IMR-90 (cell line): ENCODE data around the gene SLC26A11. TPM values are rescaled to one million over a fixed set of nuclear protein-coding genes. Genes with fewer than 3 reads are reported as not detected.

Experiments
- ATAC-seq: fragments of 200-7000 bp; cut with Tn5 transposase; 2 replicates; pipeline ENCODE4 v1.9.1; 2020; ENCODE audit warnings: low read depth, mild to moderate bottlenecking, moderate library complexity
- BruUV-seq: library from RNA; stranded (reverse); fragments of 400-500 nt; replicated peaks from 2 replicates; lab custom pipeline; 2021; lab: Mats Ljungman, UMichigan
- CTCF ChIA-PET: fragments of 300-600 bp; formaldehyde crosslinking; extraction: SDS; loops from one replicate; lab custom pipeline; 2021; ENCODE audit warnings: antibody characterized with exemption; lab: Yijun Ruan, JAX
- POLR2A ChIA-PET: fragments of 300-600 bp; sonication (Branson Sonifier 250); formaldehyde crosslinking; loops from one replicate; lab custom pipeline; 2022; ENCODE audit warnings: antibody characterized with exemption; ENCODE audit not compliant: unreplicated experiment; lab: Charles Lee
- DNase-seq: peaks from one replicate; pipeline ENCODE4 v3.0.0; 2013
- H2AFZ ChIP-seq: replicated peaks from 2 replicates; pipeline ENCODE3; 2013; ENCODE audit warnings: low read length, mild to moderate bottlenecking; ENCODE audit not compliant: poor library complexity
- H2AK5ac ChIP-seq: 2 replicates; pipeline ENCODE4 v1.6.1; 2013; ENCODE audit warnings: low read depth, low read length, inconsistent platforms
- H2AK9ac ChIP-seq: replicated peaks from 2 replicates; pipeline ENCODE3; 2013; ENCODE audit warnings: mild to moderate bottlenecking, low read depth, low read length, moderate library complexity; ENCODE audit not compliant: poor library complexity
- H2BK120ac ChIP-seq: 2 replicates; pipeline ENCODE4 v1.6.1; 2013; ENCODE audit warnings: low read depth, low read length, inconsistent platforms
- H2BK15ac ChIP-seq: 3 replicates; pipeline ENCODE4 v1.6.1; 2013; ENCODE audit warnings: low read depth, low read length, inconsistent platforms
- H2BK20ac ChIP-seq: 2 replicates; pipeline ENCODE4 v1.6.1; 2013; ENCODE audit warnings: low read depth, mild to moderate bottlenecking, inconsistent platforms, low read length, moderate library complexity
- H2BK5ac ChIP-seq: 2 replicates; pipeline ENCODE4 v1.6.1; 2013; ENCODE audit warnings: mild to moderate bottlenecking, low read depth, low read length, inconsistent platforms; ENCODE audit not compliant: poor library complexity, severe bottlenecking
- H3K14ac ChIP-seq: replicated peaks from 2 replicates; pipeline ENCODE4 v1.6.1; 2013; ENCODE audit warnings: low read depth, low read length, inconsistent platforms
- H3K18ac ChIP-seq: 2 replicates; pipeline ENCODE4 v1.6.1; 2013; ENCODE audit warnings: low read depth, low read length, control low read depth
- H3K23ac ChIP-seq: 2 replicates; pipeline ENCODE4 v1.6.1; 2013; ENCODE audit warnings: low read depth, low read length, inconsistent platforms
- H3K27ac ChIP-seq: 2 replicates; pipeline ENCODE4 v1.5.1; 2013; ENCODE audit warnings: mild to moderate bottlenecking, control low read depth, low read length; ENCODE audit not compliant: insufficient read depth
- H3K27me3 ChIP-seq: 2 replicates; pipeline ENCODE4 v1.6.1; 2013; ENCODE audit warnings: low read length; ENCODE audit not compliant: control insufficient read depth, insufficient read depth
- H3K36me3 ChIP-seq: 2 replicates; pipeline ENCODE4 v1.6.1; 2013; ENCODE audit warnings: low read length, mixed read lengths; ENCODE audit not compliant: control insufficient read depth, insufficient read depth
- H3K4ac ChIP-seq: 2 replicates; pipeline ENCODE4 v1.6.1; 2013; ENCODE audit warnings: low read depth, low read length, inconsistent platforms
- H3K4me1 ChIP-seq: 2 replicates; pipeline ENCODE4 v1.6.1; 2013; ENCODE audit warnings: low read length, mixed read lengths; ENCODE audit not compliant: control insufficient read depth, insufficient read depth
- H3K4me2 ChIP-seq: 2 replicates; pipeline ENCODE4 v1.6.1; 2013; ENCODE audit warnings: low read depth, mild to moderate bottlenecking, control low read depth, low read length, moderate library complexity
- H3K4me3 ChIP-seq: 2 replicates; pipeline ENCODE4 v1.5.1; 2013; ENCODE audit warnings: low read depth, mild to moderate bottlenecking, control low read depth, low read length, moderate library complexity; ENCODE audit not compliant: insufficient read depth
- H3K56ac ChIP-seq: 2 replicates; pipeline ENCODE4 v1.6.1; 2013; ENCODE audit warnings: low read length, inconsistent platforms; ENCODE audit not compliant: insufficient read depth; ENCODE audit errors: extremely low read depth
- H3K79me1 ChIP-seq, 2 experiments: 2 replicates each; pipeline ENCODE4 v1.6.1; 2013; ENCODE audit warnings: low read length in 2 of 2, inconsistent platforms in 1 of 2, low read depth in 1 of 2
- H3K9ac ChIP-seq: 2 replicates; pipeline ENCODE4 v1.6.1; 2013; ENCODE audit warnings: low read depth, low read length, control low read depth
- H3K9me1 ChIP-seq: 2 replicates; pipeline ENCODE4 v1.6.1; 2013; ENCODE audit warnings: low read length, inconsistent platforms; ENCODE audit not compliant: insufficient read depth
- H3K9me3 ChIP-seq: 2 replicates; pipeline ENCODE4 v1.6.1; 2013; ENCODE audit warnings: low read length; ENCODE audit not compliant: control insufficient read depth, insufficient read depth
- H4K20me1 ChIP-seq: 2 replicates; pipeline ENCODE4 v1.6.1; 2013; ENCODE audit warnings: low read length, inconsistent platforms; ENCODE audit not compliant: insufficient read depth
- H4K5ac ChIP-seq: 2 replicates; pipeline ENCODE4 v1.6.1; 2013; ENCODE audit warnings: mild to moderate bottlenecking, low read depth, low read length, control low read depth
- H4K8ac ChIP-seq, 2 experiments: 2 replicates each; pipeline ENCODE4 v1.6.1; 2013; ENCODE audit warnings: low read depth in 2 of 2, low read length in 2 of 2, control low read depth in 1 of 2, inconsistent platforms in 1 of 2
- H4K91ac ChIP-seq: 2 replicates; pipeline ENCODE4 v1.6.1; 2013; ENCODE audit warnings: low read depth, low read length, inconsistent platforms; ENCODE audit not compliant: insufficient read depth
- BHLHE40 ChIP-seq: fragments of 150-350 bp; IDR thresholded peaks from 2 replicates; pipeline ENCODE4 v1.6.1; 2016; ENCODE audit warnings: mild to moderate bottlenecking, low read depth, low read length
- CEBPB ChIP-seq: IDR thresholded peaks from 2 replicates; pipeline ENCODE4 v1.6.1; 2012; ENCODE audit warnings: low read depth, low read length, improper control_type of control experiment
- CHD1 ChIP-seq: IDR thresholded peaks from 2 replicates; pipeline ENCODE4 v1.6.1; 2012; ENCODE audit warnings: low read depth, low read length, improper control_type of control experiment
- CTCF ChIP-seq: conservative IDR thresholded peaks from 2 replicates; pipeline ENCODE4 v1.5.1; 2012; ENCODE audit warnings: mild to moderate bottlenecking, low read depth, low read length, improper control_type of control experiment
- ELK1 ChIP-seq: fragments of 150-350 bp; IDR thresholded peaks from 2 replicates; pipeline ENCODE4 v1.6.1; 2016; ENCODE audit warnings: low read depth, mild to moderate bottlenecking, low read length, moderate library complexity, borderline replicate concordance
- FOS ChIP-seq: fragments of 150-350 bp; IDR thresholded peaks from 2 replicates; pipeline ENCODE4 v1.6.1; 2016; ENCODE audit warnings: low read depth, low read length
- MAFK ChIP-seq: IDR thresholded peaks from 2 replicates; pipeline ENCODE4 v1.6.1; 2012; ENCODE audit warnings: low read depth, low read length, improper control_type of control experiment
- MAZ ChIP-seq: IDR thresholded peaks from 2 replicates; pipeline ENCODE4 v1.6.1; 2012; ENCODE audit warnings: low read depth, mild to moderate bottlenecking, low read length, improper control_type of control experiment, moderate library complexity, borderline replicate concordance
- MXI1 ChIP-seq: IDR thresholded peaks from 2 replicates; pipeline ENCODE4 v1.6.1; 2012; ENCODE audit warnings: low read depth, mild to moderate bottlenecking, low read length, moderate library complexity, borderline replicate concordance
- NFE2L2 ChIP-seq: fragments of 150-350 bp; IDR thresholded peaks from 2 replicates; pipeline ENCODE4 v1.6.1; 2016; ENCODE audit warnings: low read depth, mild to moderate bottlenecking, low read length
- POLR2A ChIP-seq: IDR thresholded peaks from 2 replicates; pipeline ENCODE4 v1.6.1; 2012; ENCODE audit warnings: mild to moderate bottlenecking, low read depth, low read length
- RAD21 ChIP-seq: IDR thresholded peaks from 2 replicates; pipeline ENCODE4 v1.6.1; 2012; ENCODE audit warnings: low read length, improper control_type of control experiment
- RCOR1 ChIP-seq: IDR thresholded peaks from 2 replicates; pipeline ENCODE4 v1.6.1; 2012; ENCODE audit warnings: mild to moderate bottlenecking, low read length, improper control_type of control experiment; ENCODE audit not compliant: insufficient replicate concordance
- RFX5 ChIP-seq: IDR thresholded peaks from 2 replicates; pipeline ENCODE4 v1.8.0; 2012; ENCODE audit warnings: low read depth, mild to moderate bottlenecking, low read length, moderate library complexity
- SMC3 ChIP-seq: fragments of 150-350 bp; IDR thresholded peaks from 2 replicates; pipeline ENCODE4 v1.6.1; 2016; ENCODE audit warnings: low read depth, mild to moderate bottlenecking, antibody characterized with exemption, low read length, moderate library complexity
- USF2 ChIP-seq: fragments of 150-350 bp; IDR thresholded peaks from 2 replicates; pipeline ENCODE4 v1.6.1; 2017; ENCODE audit warnings: mild to moderate bottlenecking, antibody characterized with exemption, low read length, low read depth
- WGBS, 2 experiments: methylation state at CpG; one replicate each; pipeline versions ENCODE4 v1.1.5 to v1.1.7; 2013; ENCODE audit warnings: missing lambda C conversion rate in 2 of 2; ENCODE audit not compliant: insufficient read length in 1 of 2; ENCODE audit errors: extremely low coverage in 2 of 2; 5-methylcytosine and 5-hydroxymethylcytosine counted together
- dilution Hi-C: fragments of 300-500 bp; cut with HindIII; formaldehyde crosslinking; loops from one replicate; pipeline ENCODE4 v1.14.3; 2018; ENCODE audit warnings: low sequenced_read_pairs; ENCODE audit not compliant: unreplicated experiment
- in situ Hi-C: fragments of 300-500 bp; cut with MboI; formaldehyde crosslinking; loops from 3 replicates; pipeline ENCODE4 v1.14.3; 2019; ENCODE audit warnings: low sequenced_read_pairs, inconsistent platforms, mixed read lengths
- intact Hi-C: fragments of 100-400 bp; cut with micrococcal nuclease; formaldehyde crosslinking; loops from 2 replicates; pipeline ENCODE4 v1.10.0; 2022
- polyA plus RNA-seq, 3 experiments: library from polyadenylated mRNA; depleted of rRNA; stranded (reverse); fragments of >200 nt; gene quantifications; 2 replicates each; pipeline ENCODE4 v1.2.3, GENCODE V29; 2012; ENCODE audit warnings: low replicate concordance in 1 of 3
- total RNA-seq: library from RNA; depleted of rRNA; stranded (reverse); fragments of >200 nt; gene quantifications from 2 replicates; pipeline ENCODE4 v1.2.3, GENCODE V29; 2012

Gene SLC26A11
- total and polyA plus RNA-seq, 2 of the 4 experiments (the other 2 are of a cell fraction) = 3.2 to 15.6 TPM

- H3K36me3 ChIP-seq = peaks cover 35% of the 10 kb centered on the region
- H3K4me2 ChIP-seq = peak overlapping the region; percentile 83
- H3K4me1 ChIP-seq = peaks cover 6% of the 10 kb centered on the region; the same call in 1 of the 2 replicates
- in situ Hi-C loops = no loop called here
- H3K4ac ChIP-seq = peak overlapping the region; percentile 70
- no peaks in the 10 kb centered on the region for H3K27me3 ChIP-seq
- H3K4me3 ChIP-seq = peak overlapping the region; percentile 67
- H2BK20ac ChIP-seq = 0 out of 2 replicates have a peak overlapping the region, but pooled peaks have one; percentile 28
- CTCF ChIA-PET = interaction anchor here (0.6 kb wide), 1 partner anchor 118 kb away, joined by 3 read pairs; the partner anchor contains the start of gene GAA
- peak overlapping the region; percentile 32 to 37; a peak in 1 of 4 replicates for H4K8ac ChIP-seq
- peak overlapping the region; percentile 76 for H2AK5ac ChIP-seq
- dilution Hi-C loops = no loop called here
- peak overlapping the region; percentile 78 for H3K9ac ChIP-seq
- peak overlapping the region; percentile 52 for H2BK5ac ChIP-seq
- H4K5ac ChIP-seq = peak overlapping the region; percentile 16
- H2AFZ ChIP-seq = peak overlapping the region; percentile 95
- peak overlapping the region; percentile 39 for H3K23ac ChIP-seq
- TF ChIP-seq CTCF (no peak), MAZ (no peak), CHD1 (no peak), RAD21 (no peak), BHLHE40 (no peak), MAFK (no peak), USF2 (no peak), ELK1 (no peak), FOS (no peak), NFE2L2 (no peak), MXI1 (no peak), RCOR1 (no peak), POLR2A (no peak), CEBPB (no peak), RFX5 (no peak), SMC3 (no peak)
- no TSS peak for BruUV-seq
- H3K79me1 ChIP-seq = peaks cover 22 to 65% of the 10 kb centered on the region in 2 experiments
- ATAC-seq = no peak; the same call in 1 of the 2 replicates
- DNase-seq = no peak
- 0% methylated on average over 3 of the region's 5 CpGs; no CpG with 5 or more reads in 1 of the 2 experiments for WGBS, 2 experiments
- peak overlapping the region; percentile 34 for H3K56ac ChIP-seq
- H3K14ac ChIP-seq = peak overlapping the region; percentile 71
- POLR2A ChIA-PET = interaction anchor here (0.6 kb wide), 1 partner anchor 72 kb away, joined by 7 read pairs; no protein-coding TSS in a partner anchor
- no peaks in the 10 kb centered on the region for H3K9me3 ChIP-seq
- H3K27ac ChIP-seq = peak overlapping the region; percentile 67
- intact Hi-C loops = loop anchor here (1.0 to 5.0 kb wide), 3 partner anchors 43 to 137 kb away; partner anchors contain the start of genes EIF4A3 and RNF213
- peaks cover 30% of the 10 kb centered on the region for H3K9me1 ChIP-seq
- H4K91ac ChIP-seq = peak overlapping the region; percentile 50; the same call in 1 of the 2 replicates
- H3K18ac ChIP-seq = peak overlapping the region; percentile 12
- peaks cover 30% of the 10 kb centered on the region for H4K20me1 ChIP-seq
- peak overlapping the region; percentile 97 for H2AK9ac ChIP-seq
- peak overlapping the region; percentile 44; the same call in 1 of the 2 replicates for H2BK120ac ChIP-seq
- H2BK15ac ChIP-seq = no peak overlapping the region
These were observed 519 bp upstream of the SLC26A11 start for GRCh38 chr17:80219763-80220053.
